Embryonic facial prominence (tissue), 1 donor: ENCODE measurements around the gene COL25A1.

Source experiments
- DNase-seq: peaks from one replicate; pipeline ENCODE4 v3.0.0-alpha.2; 2016; ENCODE audit errors: extremely low spot score

The COL25A1 gene

DNA sequence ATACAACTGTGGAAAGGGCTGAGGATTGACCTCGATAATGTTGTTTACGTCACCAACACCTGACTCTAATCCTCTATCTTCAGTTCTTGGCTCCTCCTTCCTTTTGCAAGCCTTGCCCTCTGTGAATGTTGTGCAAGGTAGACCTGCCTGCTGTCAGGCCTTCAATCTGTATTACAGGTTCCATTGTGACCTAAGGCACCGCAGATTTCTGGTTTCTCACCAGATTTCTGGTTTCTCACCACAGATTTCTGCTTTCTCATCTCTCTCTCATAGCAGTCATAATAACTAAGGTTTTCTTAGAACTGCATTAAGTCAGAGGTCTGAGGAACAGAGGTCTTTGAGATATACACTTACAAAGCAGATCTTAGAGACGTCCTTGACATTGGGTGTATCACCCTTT lies 488.1 kb downstream of the COL25A1 start:
- no peak for DNase-seq

DNA sequence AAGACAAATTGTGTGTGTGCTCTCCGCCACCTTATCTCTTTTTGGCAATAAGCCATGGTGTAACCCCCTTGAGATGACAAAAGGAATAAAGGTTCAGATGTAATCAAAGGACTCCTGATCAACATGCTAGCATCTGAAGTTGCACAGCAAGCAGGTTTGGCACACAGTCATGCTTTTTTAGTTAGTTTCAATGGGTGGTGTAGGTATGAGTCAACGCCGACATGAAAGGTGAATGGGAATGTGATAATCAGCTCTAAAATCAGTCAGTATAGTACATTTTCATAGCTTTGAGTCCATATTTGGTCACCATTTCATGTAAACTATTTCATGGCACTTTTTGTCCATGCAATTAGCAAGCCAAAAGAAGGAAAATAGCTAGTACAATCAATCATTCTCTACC lies 489.2 kb downstream of the COL25A1 start:
- no peak for DNase-seq

DNA sequence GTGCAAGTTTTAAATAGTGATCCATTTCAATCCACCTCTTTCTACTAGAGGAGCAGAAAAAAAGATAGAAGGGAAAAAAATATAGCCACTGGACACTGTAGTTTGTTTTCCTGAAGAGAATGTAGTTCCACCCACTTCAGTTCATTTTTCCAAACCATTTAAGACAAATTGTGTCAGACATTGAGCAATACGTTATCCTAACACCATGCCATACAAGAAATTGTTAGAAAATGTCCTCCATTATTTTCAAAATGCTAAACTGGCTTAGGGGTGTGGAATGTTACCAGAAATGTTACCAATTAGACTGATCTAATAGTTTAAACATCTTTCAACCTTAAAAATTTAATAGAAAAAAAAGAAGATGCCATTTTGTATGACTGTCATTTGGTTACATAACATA lies 491.0 kb downstream of the COL25A1 start:
- DNase-seq, result no peak

DNA sequence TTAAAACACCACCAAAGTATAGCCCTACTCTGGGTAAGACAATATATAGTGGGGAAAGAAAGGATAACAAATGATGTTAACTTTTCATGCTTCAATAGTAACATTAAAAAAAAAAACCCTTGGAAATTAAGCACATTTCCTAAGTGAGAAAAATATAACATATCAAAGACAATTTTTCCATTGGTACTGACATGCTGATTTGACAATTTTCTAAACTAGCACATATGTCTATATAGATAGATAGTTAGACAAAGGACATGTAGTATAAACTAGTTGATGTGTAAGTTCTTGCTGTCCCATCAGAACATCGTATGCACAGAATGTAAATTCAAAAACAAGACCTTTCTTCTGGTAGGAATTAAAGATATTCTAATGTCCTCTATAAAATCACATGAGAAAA lies 492.4 kb downstream of the COL25A1 start:
- DNase-seq, result no peak

- DNase-seq, result no peak
Observed at GRCh38 chr4:108804648-108805273, 497.7 kb downstream of the COL25A1 start.

DNA sequence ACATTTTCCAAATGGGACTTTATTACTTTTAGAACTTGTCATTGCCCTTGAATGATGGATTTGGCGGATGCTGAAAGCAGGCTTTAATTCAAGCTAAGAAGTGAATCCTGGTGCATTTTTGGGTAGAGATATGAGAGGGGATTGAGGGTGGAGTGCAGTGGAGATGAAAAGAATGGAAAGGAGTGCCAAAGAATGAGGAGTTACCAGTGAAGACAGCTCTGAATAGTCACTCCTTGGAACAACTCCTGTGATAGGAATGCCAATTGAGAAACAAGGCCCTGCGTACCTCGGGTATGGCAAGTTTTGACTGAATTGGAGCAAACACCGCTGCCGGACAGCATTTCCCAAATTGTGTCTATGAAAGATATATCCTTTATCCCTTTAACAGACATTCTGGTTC lies 503.2 kb downstream of the COL25A1 start:
- no peak for DNase-seq

DNA sequence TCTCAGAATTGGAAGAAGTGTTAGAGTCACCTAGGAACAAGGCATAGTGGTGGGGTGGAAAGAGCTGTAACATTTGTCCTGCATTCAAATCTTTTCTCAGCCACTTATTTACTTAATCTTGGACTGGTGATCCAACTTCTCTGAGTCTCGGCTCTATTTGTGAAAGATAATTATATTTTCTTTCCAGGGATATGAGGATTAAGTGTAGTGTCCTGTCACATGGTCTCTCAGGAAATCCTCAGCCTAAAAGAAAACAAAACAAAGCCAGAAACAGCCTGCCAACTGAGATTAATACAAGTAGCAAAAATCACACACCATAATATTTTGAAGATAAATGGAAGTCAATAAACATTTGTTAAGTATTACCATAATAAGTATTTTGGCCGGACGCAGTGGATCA lies 506.3 kb downstream of the COL25A1 start:
- no peak for DNase-seq

DNA sequence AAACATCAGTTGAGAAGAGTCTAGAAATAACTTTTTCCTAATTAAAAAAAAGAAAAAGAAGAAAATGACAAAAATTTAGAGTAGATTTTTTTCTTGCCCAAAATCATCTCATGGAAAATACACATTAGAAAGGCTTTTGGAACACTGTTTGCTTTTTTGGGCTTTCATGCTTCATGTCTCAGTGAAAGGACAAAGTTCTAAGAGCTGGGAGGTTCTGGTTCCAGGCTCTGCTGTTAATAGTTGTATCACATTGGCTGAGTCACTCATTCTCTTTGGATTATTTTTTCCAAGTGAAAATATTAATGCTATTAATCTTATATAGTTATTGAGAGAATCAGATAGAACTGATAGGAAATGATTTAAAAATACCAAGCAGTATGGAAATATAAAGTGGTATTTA lies 506.7 kb downstream of the COL25A1 start:
- DNase-seq, result no peak

GRCh38 chr4:108794136-108794535 lies 508.3 kb downstream of the COL25A1 start:
- DNase-seq, result no peak

DNA sequence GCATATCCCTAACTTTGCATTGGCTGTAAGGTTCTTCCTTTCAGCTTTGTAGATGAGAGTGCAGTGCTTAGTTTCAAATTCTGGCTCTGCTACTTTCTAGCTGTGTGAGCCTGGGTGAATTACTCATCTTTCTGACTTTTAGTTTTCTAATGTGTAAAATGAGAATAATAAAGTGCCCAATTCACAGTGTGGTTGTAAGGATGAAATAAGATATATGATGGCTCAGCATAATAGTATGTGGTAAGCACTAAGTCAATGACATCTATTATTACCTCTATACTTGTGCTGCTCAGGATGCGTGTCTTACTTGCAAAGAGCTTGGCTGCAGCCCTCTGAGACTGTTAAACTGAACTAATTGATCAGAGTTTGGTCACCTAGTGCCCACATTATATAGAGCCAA lies 509.0 kb downstream of the COL25A1 start:
- DNase-seq, result no peak

- DNase-seq, result no peak
Observed at GRCh38 chr4:108788731-108789130, 513.7 kb downstream of the COL25A1 start.

- no peak for DNase-seq
Observed at GRCh38 chr4:108787724-108788123, 514.7 kb downstream of the COL25A1 start.

DNA sequence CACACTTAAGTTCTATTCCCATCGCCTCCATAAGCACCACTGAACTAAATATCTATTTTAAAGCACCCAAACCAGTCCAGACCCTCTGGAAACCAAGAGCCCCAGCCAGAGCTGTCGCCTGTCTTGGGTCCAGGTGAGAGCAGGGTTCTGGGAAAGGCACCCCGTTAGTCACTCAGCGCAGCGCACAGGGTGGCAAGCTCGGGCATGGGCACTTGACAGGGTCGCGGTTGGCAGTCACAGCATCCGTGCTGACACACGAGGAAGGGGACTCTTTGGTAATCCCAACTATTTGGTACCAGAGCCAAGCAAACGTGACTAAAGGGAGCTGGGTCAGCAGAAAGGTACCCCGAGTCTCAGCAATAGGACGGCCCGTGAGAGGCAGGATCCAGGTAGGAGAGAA lies 515.4 kb downstream of the COL25A1 start:
- no peak for DNase-seq

DNA sequence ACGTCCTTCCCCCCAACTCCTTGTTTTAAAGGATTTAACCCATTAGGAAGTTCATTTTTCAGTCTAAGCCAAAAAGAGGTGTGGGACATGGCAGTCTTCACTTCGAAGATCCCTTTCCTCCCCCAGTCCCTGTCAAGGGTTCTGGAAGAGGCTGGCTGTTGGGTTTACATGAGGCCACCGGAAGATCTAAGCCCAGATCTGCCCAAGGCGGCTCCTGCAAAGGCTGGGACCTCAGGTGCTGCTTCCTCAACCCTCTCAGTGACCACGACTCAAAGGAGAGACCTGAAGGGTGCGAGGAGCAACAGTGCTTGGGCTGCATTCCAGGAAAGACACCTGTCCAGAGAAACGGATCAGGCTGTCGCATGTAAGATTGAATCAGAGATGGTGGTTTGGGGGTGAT lies 516.1 kb downstream of the COL25A1 start:
- no peak for DNase-seq

DNA sequence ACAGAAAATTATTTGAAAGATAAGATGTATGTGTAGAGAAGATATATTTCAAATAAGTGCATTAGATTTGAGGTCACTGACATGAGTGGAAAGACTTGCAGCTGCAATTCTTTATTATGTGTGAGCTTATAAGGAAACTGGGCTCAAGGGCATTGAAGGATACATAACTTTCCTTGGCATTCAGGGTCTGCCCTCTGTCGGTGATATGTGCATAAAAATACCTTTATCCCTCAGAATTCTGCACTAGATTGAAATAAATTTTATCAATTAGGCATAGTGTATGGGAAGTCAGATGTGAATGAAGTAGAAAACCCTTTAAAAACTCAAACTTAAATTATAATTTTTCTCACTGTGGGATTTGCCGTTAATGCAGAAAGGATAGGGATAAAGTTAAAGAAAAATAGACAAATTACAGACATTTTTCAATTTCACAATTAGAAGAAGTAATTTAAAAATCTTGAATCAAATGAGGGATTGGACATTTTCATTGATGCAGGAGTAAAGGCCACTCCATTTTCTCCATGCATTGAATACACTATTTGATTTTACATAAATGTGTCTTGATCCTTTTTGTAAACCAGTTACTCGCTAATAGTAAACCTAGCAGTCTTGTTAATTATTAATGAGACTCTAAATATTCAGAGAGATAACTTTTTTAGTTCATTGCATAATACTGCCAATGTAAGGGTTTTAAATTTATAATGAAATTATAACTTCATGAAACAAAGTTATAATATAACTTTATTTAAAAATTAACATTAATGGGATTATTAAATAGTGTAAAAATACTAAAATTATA lies 518.6 kb downstream of the COL25A1 start:
- DNase-seq, result no peak

DNA sequence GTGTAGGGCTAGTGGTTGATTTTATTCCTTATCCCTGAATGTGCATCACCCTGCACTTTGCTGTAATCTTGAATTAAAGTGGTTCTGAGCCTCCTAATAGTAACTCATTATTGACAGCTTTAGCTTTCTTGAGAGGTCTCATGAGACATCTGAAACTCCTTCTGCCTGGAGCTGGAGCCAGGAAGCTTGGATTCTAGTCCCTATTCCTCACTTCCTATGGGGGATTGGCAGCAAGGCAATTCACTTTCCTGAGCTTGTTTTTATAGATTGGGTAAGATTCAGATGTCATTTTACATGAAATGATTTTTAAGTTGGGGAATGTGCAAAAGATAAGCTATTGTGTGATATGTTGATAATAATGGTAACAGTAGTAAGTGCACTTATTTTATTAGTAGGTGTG lies 522.5 kb downstream of the COL25A1 start:
- no peak for DNase-seq

DNA sequence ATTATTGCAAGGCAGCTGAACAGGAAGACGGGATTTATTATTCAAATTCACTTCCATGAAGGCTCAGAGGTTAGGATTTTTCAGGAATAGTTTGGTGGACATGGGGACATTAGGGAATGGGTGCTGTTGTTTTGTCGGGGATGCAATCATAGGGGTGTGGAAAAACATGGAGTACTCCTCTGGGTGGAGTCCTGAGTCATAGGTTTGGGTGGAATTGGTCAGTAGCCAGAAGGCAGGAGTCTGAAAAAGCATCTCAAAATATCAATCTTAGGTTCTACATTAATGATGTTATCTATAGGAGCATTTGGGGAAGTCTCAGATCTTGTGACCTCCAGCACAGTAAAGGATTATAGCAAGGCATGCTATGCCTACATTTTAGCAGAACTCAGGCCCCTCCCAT lies 525.1 kb downstream of the COL25A1 start:
- DNase-seq, result no peak

DNA sequence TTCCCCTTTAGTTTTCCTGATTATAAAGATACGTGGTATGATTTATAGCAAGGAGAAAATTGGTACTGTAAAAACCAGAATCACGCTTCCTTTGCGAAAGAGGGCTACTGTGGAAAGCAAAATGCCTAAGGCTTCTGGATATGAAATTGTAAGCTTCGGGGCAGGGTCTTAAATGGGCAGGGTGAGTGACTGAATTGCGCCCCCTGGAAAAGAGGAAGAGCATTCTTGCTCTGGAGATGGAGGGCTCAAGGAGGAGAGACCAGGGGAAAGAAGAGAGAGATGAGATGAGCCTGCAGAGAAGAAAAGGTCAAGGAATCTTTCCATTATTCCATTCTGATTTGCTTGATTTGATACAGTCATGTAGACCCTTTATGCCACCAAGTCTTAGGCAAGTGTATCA lies 526.5 kb downstream of the COL25A1 start:
- no peak for DNase-seq

- no peak for DNase-seq
Observed at GRCh38 chr4:108774809-108775530, 527.5 kb downstream of the COL25A1 start.

- DNase-seq, result no peak
Observed at GRCh38 chr4:108772402-108772801, 530.1 kb downstream of the COL25A1 start.

- DNase-seq, result no peak
Observed at GRCh38 chr4:108766058-108766457, 536.4 kb downstream of the COL25A1 start.

GRCh38 chr4:108763986-108764385 lies 538.5 kb downstream of the COL25A1 start:
- no peak for DNase-seq

GRCh38 chr4:108763226-108763593 lies 539.2 kb downstream of the COL25A1 start:
- no peak for DNase-seq
